Esophagus squamous epithelium (tissue), 5 donors: Measurements from ENCODE around the gene SSRP1. TPM values are rescaled to one million over a fixed set of nuclear protein-coding genes. Genes with fewer than 3 reads are reported as not detected.

Experiments
- DNase-seq: peaks from one replicate; lab custom pipeline; 2025; lab: John Stamatoyannopoulos, UW
- H3K27ac ChIP-seq, 4 donors: fragments of 200-600 bp; sonication (generic); one replicate each; pipeline ENCODE4 v1.5.1; 2016 to 2019; ENCODE audit warnings: mild to moderate bottlenecking in 1 of 4
- H3K27me3 ChIP-seq, 4 donors: fragments of 200-600 bp; sonication (generic); 1 replicate in 3 of 4; 2 replicates in 1 of 4; pipeline versions ENCODE4 v1.5.1 to v1.6.0; 2017 to 2021; ENCODE audit warnings: antibody characterized with exemption in 1 of 4
- H3K36me3 ChIP-seq, 3 donors: fragments of 200-600 bp; sonication (generic); one replicate each; pipeline ENCODE4 v1.5.1; 2016 to 2019
- H3K4me1 ChIP-seq, 3 donors: fragments of 200-600 bp; sonication (generic); one replicate each; pipeline ENCODE4 v1.5.1; 2017 to 2019
- H3K4me3 ChIP-seq, 4 donors: fragments of 200-600 bp; sonication (generic); 1 replicate in 3 of 4; 2 replicates in 1 of 4; pipeline ENCODE4 v1.5.1; 2016 to 2019; ENCODE audit warnings: mild to moderate bottlenecking in 2 of 4, moderate library complexity in 1 of 4
- H3K9me3 ChIP-seq, 3 donors: fragments of 200-600 bp; sonication (generic); one replicate each; pipeline ENCODE4 v1.5.1; 2016 to 2019
- CTCF ChIP-seq, 6 experiments: fragments of 450-650 bp in 4 of 6; fragments of 200-600 bp in 2 of 6; sonication (generic) in 2 of 6; IDR thresholded peaks; one replicate each; pipeline ENCODE4 v1.5.1; 2016 to 2019; ENCODE audit warnings: antibody characterized with exemption in 6 of 6, mild to moderate bottlenecking in 4 of 6, moderate library complexity in 4 of 6
- POLR2A ChIP-seq, 4 donors: fragments of 450-650 bp; IDR thresholded peaks; one replicate each; pipeline ENCODE4 v1.6.1; 2017; ENCODE audit warnings: antibody characterized with exemption in 4 of 4, mild to moderate bottlenecking in 4 of 4, moderate library complexity in 3 of 4
- WGBS, 2 donors: methylation state at CpG; one replicate each; pipeline ENCODE4 v1.1.5; 2018; 5-methylcytosine and 5-hydroxymethylcytosine counted together
- intact Hi-C: fragments of 100-400 bp; cut with DNase I; formaldehyde crosslinking; loops from one replicate; pipeline ENCODE4 v1.15.0; 2022
- total RNA-seq, 4 donors: library from RNA; depleted of rRNA; stranded (reverse); fragments of >200 nt; gene quantifications; one replicate each; pipeline ENCODE4 v1.1.0, GENCODE V29; 2016
- donor health status: DM: yes; HTN: yes; CAD: no.

The SSRP1 gene
- total RNA-seq, 4 donors from 2014 or later: 49.0 to 98.8 (median 81.3) TPM

GRCh38 chr11:57325735-57326048 lies 10.0 kb downstream of the SSRP1 start:
- WGBS, 2 donors: 13 to 14% methylated on average over 4 to 6 of the region's 6 CpGs
- peaks cover 11 to 50% (median 25%) of the 10 kb centered on the region in 3 donors for H3K36me3 ChIP-seq
- intact Hi-C loops: no loop called here
- no peaks in the 10 kb centered on the region for H3K27me3 ChIP-seq
- H3K4me3 ChIP-seq: peak overlapping the region; percentile 86 to 93 (median 88)
- no peaks in the 10 kb centered on the region for H3K9me3 ChIP-seq
- H3K27ac ChIP-seq: peak overlapping the region; percentile 96 to 100 (median 99)
- peaks cover 30 to 51% (median 35%) of the 10 kb centered on the region in 3 donors for H3K4me1 ChIP-seq
- no peak for TF ChIP-seq POLR2A (IDR thresholded peaks at IDR 0.05)
- no peak for TF ChIP-seq CTCF (IDR thresholded peaks at IDR 0.05)
- DNase-seq: no peak

GRCh38 chr11:57324886-57325734 lies 10.6 kb downstream of the SSRP1 start, which contains the start of gene TNKS1BP1:
Gene TNKS1BP1, minus strand, starts transcription at chr11:57324952. Its CDS starts 3,067 bp downstream, at chr11:57321885.
- Histone ChIP-seq H3K4me1 (peaks cover 36 to 57% (median 39%) of the 10 kb centered on the region in 3 donors), H3K27me3 (no peaks in the 10 kb centered on the region), H3K9me3 (no peaks in the 10 kb centered on the region), H3K27ac (peak within 1 kb of the TSS; percentile 96 to 100 (median 99)), H3K4me3 (peak within 1 kb of the TSS; percentile 86 to 93 (median 88)), H3K36me3 (peaks cover 11 to 50% (median 25%) of the 10 kb centered on the region in 3 donors)
- intact Hi-C loops: no loop called here
- DNase-seq: peak; percentile 83
- 1% methylated on average over 17 to 37 of the region's 61 CpGs for WGBS, 2 donors
- peak in 1 of 6 experiments; percentile 13 for TF ChIP-seq CTCF (IDR thresholded peaks at IDR 0.05)
- TF ChIP-seq POLR2A (IDR thresholded peaks at IDR 0.05): peak in 3 of 4 donors; percentile 48 to 85 (median 79)

- DNase-seq: peak; percentile 30
- H3K4me1 ChIP-seq: peaks cover 44 to 64% (median 44%) of the 10 kb centered on the region in 3 donors
Observed at GRCh38 chr11:57324154-57324885, 11.4 kb downstream of the SSRP1 start.

GRCh38 chr11:57323855-57324153 lies 11.9 kb downstream of the SSRP1 start:
- Histone ChIP-seq H3K36me3 (peaks cover 14 to 50% (median 22%) of the 10 kb centered on the region in 3 donors), H3K4me1 (peaks cover 44 to 70% (median 49%) of the 10 kb centered on the region in 3 donors), H3K9me3 (no peaks in the 10 kb centered on the region), H3K4me3 (peak overlapping the region; percentile 86 to 93 (median 88)), H3K27me3 (no peaks in the 10 kb centered on the region), H3K27ac (peak overlapping the region; percentile 96 to 100 (median 99))
- WGBS, 2 donors: 7 to 23% methylated on average over 4 to 6 of the region's 9 CpGs
- intact Hi-C loops: no loop called here
- DNase-seq: no peak
- TF ChIP-seq POLR2A (IDR thresholded peaks at IDR 0.05): no peak
- TF ChIP-seq CTCF (IDR thresholded peaks at IDR 0.05): no peak

More at GRCh38 chr11:57324154-57324885, 11.4 kb downstream of the SSRP1 start:
- TF ChIP-seq POLR2A (IDR thresholded peaks at IDR 0.05) (no peak), CTCF (IDR thresholded peaks at IDR 0.05) (no peak)
- Histone ChIP-seq H3K9me3 (no peaks in the 10 kb centered on the region), H3K27me3 (no peaks in the 10 kb centered on the region), H3K4me3 (peak overlapping the region; percentile 86 to 93 (median 88)), H3K27ac (peak overlapping the region; percentile 96 to 100 (median 99)), H3K36me3 (peaks cover 9 to 50% (median 22%) of the 10 kb centered on the region in 3 donors)
- intact Hi-C loops: no loop called here
- WGBS, 2 donors: 3% methylated on average over 8 to 26 of the region's 64 CpGs
